Measurements from ENCODE around the gene CLDN10. TPM values are rescaled to one million over a fixed set of nuclear protein-coding genes. Genes with fewer than 3 reads are reported as not detected.

Gene CLDN10
- total RNA-seq, 1 experiment from 2014 or later = not detected

DNA sequence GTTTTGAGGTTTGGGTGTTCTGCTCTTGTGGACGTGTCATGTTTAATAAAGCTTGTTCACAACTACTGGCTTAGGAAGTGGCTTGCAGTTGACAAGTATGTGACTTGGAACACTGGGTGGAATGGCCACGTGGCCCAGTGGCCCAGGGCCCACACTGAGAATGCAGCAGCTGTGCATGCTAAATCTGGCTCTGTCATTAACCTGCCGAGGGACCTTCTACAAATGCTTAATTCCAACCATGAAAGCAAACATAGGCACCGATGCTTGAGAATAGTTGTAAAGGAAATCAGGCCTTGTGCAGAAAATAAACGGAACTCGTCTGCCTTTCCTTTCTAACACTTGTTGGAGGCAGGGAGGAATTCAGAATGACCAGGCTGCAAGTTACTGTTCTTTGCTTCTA lies 11.6 kb upstream of the CLDN10 start:
- intact Hi-C loops (cut with micrococcal nuclease; ENCODE audit: unreplicated experiment) = no loop called here
- POLR2A ChIA-PET (ENCODE audit: low non-redundant PET) = no interaction called here
- Histone ChIP-seq H3K36me3 (ENCODE audit: insufficient read depth, low read length, poor library complexity, severe bottlenecking) (no peaks in the 10 kb centered on the region), H3K4me1 (ENCODE audit: insufficient read depth, low read length, poor library complexity, severe bottlenecking) (no peaks in the 10 kb centered on the region), H3K27ac (ENCODE audit: low read depth, low read length, poor library complexity, severe bottlenecking) (no peak overlapping the region), H3K4me3 (ENCODE audit: low read depth, low read length, poor library complexity, severe bottlenecking) (no peak overlapping the region), H3K27me3 (replicated peaks; ENCODE audit: insufficient read depth, low read depth, low read length, poor library complexity) (no peaks in the 10 kb centered on the region), H3K9me3 (ENCODE audit: low read depth, low read length, poor library complexity, severe bottlenecking) (no peaks in the 10 kb centered on the region)
- CTCF ChIA-PET = no interaction called here
- no peak for TF ChIP-seq EZH2 (IDR thresholded peaks at IDR 0.05; ENCODE audit: borderline replicate concordance, low read depth, low read length, poor library complexity, severe bottlenecking)
- TF ChIP-seq, protein P1, sequence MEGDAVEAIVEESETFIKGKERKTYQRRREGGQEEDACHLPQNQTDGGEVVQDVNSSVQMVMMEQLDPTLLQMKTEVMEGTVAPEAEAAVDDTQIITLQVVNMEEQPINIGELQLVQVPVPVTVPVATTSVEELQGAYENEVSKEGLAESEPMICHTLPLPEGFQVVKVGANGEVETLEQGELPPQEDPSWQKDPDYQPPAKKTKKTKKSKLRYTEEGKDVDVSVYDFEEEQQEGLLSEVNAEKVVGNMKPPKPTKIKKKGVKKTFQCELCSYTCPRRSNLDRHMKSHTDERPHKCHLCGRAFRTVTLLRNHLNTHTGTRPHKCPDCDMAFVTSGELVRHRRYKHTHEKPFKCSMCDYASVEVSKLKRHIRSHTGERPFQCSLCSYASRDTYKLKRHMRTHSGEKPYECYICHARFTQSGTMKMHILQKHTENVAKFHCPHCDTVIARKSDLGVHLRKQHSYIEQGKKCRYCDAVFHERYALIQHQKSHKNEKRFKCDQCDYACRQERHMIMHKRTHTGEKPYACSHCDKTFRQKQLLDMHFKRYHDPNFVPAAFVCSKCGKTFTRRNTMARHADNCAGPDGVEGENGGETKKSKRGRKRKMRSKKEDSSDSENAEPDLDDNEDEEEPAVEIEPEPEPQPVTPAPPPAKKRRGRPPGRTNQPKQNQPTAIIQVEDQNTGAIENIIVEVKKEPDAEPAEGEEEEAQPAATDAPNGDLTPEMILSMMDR (conservative IDR thresholded peaks at IDR 0.05; ENCODE audit: low read depth, low read length) = no peak
- no TSS peak for BruUV-seq (replicated peaks)
- DNase-seq (ENCODE audit: low spot score) = no peak

DNA sequence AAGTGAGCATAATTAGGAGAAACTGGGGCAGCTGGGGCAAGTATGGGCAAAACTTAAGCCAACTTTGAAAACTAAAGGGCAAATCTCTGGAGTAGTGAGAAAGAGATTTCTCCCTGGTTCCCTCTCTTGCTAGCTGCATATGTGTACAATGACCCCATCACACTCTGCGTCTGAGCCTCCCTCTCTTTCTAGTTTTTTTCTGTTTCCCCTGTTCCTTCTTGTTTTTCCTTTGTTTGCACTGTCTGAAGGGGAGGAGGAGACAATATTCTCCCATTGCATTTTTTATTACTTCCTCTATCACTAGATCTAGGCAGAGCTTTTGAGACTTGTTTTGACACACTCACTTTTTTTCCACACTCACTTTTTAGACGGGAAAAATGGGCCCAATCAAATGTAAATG lies 11.2 kb upstream of the CLDN10 start:
- intact Hi-C loops (cut with micrococcal nuclease; ENCODE audit: unreplicated experiment) = no loop called here
- H3K27ac ChIP-seq (ENCODE audit: low read depth, low read length, poor library complexity, severe bottlenecking) = no peak overlapping the region
- no TSS peak for BruUV-seq (replicated peaks)

DNA sequence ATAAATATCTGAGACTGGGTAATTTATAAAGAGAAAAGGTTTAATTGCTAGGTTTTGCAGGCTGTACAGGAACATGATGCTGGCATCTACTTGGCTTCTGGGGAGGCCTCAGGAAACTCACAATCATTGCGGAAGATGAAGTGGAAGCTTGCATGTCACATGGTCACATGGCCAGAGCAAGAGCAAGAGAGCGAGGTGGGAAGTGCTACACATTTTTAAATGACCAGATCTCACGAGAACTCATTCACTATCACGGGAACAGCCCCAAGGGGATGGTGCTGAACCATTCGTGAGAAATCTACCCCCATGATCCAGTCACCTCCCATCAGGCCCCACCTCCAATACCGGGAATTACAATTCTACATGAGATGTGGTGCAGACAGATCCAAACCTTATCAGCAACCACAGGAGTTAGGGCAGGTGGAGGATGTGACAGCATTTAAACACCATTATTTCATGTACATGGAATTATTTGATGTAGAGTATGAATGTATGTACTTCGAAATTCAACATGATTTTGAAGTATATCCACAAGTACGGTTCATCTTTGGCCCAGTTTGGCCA lies 10.5 kb upstream of the CLDN10 start:
- CTCF ChIA-PET = no interaction called here
- Histone ChIP-seq H3K4me3 (ENCODE audit: low read depth, low read length, poor library complexity, severe bottlenecking) (no peak overlapping the region), H3K4me1 (ENCODE audit: insufficient read depth, low read length, poor library complexity, severe bottlenecking) (no peaks in the 10 kb centered on the region), H3K27ac (ENCODE audit: low read depth, low read length, poor library complexity, severe bottlenecking) (no peak overlapping the region), H3K36me3 (ENCODE audit: insufficient read depth, low read length, poor library complexity, severe bottlenecking) (no peaks in the 10 kb centered on the region), H3K27me3 (replicated peaks; ENCODE audit: insufficient read depth, low read depth, low read length, poor library complexity) (no peaks in the 10 kb centered on the region), H3K9me3 (ENCODE audit: low read depth, low read length, poor library complexity, severe bottlenecking) (no peaks in the 10 kb centered on the region)
- POLR2A ChIA-PET (ENCODE audit: low non-redundant PET) = no interaction called here
- no peak for DNase-seq (ENCODE audit: low spot score)
- BruUV-seq (replicated peaks) = no TSS peak
- TF ChIP-seq, protein P1 (conservative IDR thresholded peaks at IDR 0.05; ENCODE audit: low read depth, low read length) = no peak
- TF ChIP-seq EZH2 (IDR thresholded peaks at IDR 0.05; ENCODE audit: borderline replicate concordance, low read depth, low read length, poor library complexity, severe bottlenecking) = no peak
- intact Hi-C loops (cut with micrococcal nuclease; ENCODE audit: unreplicated experiment) = no loop called here

More for the DNA sequence above, 11.2 kb upstream of the CLDN10 start:
- TF ChIP-seq EZH2 (IDR thresholded peaks at IDR 0.05; ENCODE audit: borderline replicate concordance, low read depth, low read length, poor library complexity, severe bottlenecking) = no peak
- TF ChIP-seq, protein P1 (conservative IDR thresholded peaks at IDR 0.05; ENCODE audit: low read depth, low read length) = no peak
- no peaks in the 10 kb centered on the region for H3K36me3 ChIP-seq (ENCODE audit: insufficient read depth, low read length, poor library complexity, severe bottlenecking)
- ChIA-PET CTCF (no interaction called here), POLR2A (ENCODE audit: low non-redundant PET) (no interaction called here)
- no peak for DNase-seq (ENCODE audit: low spot score)
- no peak overlapping the region for H3K4me3 ChIP-seq (ENCODE audit: low read depth, low read length, poor library complexity, severe bottlenecking)
- no peaks in the 10 kb centered on the region for H3K27me3 ChIP-seq (replicated peaks; ENCODE audit: insufficient read depth, low read depth, low read length, poor library complexity)
- H3K4me1 ChIP-seq (ENCODE audit: insufficient read depth, low read length, poor library complexity, severe bottlenecking) = no peaks in the 10 kb centered on the region
- H3K9me3 ChIP-seq (ENCODE audit: low read depth, low read length, poor library complexity, severe bottlenecking) = no peaks in the 10 kb centered on the region
